GM18526 (cell line): ENCODE results near the gene TMUB1.

ENCODE experiments used
- POLR2A ChIP-seq: IDR thresholded peaks from 3 replicates; pipeline ENCODE4 v1.6.1; 2011; ENCODE audit not compliant: insufficient read length; ENCODE audit errors: extremely low read depth

TMUB1 gene

DNA sequence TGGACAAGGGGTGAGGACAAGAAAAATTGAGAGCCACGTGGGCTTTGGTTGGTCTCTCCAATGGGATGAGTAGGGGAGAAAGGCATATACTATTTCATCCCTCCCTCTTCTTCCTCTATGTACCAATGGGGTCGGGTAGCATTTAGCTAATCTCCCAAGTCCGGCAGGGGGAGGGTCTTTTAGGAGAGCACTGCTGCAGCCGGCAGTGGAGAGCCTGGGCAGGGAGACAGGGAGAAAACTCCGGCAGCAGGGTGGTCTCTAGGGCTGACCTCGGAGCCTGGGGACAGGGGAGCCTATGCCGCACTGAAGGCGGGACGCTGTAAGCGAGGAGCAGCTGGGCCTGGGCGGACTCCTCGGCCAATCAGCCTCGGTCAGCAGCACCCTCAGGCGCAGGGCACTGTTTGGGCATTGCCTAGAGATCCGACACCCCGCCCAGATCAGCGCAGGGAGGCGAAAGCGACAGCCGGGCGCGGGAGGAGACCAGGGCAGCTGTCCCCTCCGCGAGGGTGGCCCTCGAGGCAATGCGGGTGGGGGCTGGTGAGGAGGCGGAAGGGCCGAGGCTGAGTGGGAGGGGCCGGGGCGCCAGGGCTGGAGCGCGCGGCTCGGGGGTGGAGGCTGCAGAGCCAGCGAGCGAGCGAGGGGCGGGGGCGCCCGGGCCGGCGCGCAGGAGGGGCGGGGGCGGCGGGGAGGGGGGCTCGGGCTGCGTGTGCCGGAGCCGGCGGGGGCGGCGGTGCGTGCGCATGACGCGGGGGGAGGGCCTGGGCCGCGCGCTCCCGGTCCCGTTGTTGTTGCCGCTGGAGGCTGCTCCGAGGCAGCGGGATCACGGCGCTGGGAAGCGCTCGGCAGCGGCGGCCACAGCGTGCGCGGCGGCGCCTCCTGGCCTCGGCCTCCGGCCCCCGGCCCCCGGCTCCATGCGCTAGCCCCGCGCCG, 2.7 kb upstream of the TMUB1 start, which contains the start of gene AGAP3:
Gene AGAP3, plus strand, starts transcription at position 785 of the 930 bp plus-strand sequence. CDS start 267 bp downstream, outside the sequence.
- peak; percentile 64 for TF ChIP-seq POLR2A

DNA sequence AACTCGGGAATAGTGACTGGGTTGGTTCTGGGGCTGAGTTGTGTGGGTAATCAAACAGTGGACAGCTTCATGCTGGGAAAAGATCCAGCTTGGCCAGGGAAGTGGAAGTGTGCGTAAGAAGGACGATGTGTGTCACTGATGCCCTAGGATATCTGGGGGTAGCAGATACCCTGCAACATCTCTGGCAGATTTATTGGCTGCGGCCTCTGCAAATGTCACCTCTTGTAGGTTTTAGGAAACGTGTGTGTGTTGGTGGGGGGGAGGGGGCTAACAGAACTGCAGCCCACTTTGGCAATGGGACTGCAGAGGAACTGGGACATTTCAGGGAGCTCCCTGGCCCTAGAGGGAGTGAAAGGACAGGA, 2.0 kb upstream of the TMUB1 start:
- TF ChIP-seq POLR2A: no peak

DNA sequence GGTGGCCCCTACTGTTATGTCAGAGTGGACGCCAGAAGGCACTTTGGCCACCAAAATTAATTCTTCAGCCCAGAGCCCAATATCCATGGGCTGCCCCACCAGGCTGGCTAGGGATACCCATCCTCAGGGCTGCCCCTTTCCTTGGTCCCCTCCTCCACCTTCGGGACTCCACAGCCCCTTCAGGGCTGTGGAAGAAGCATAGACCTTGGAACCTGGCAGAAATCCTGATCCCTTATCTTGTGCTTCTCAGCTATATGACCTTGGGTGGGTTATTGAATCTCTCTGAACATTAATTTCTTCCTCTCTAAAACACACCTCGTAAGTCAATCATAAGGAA, 499 bp upstream of the TMUB1 start:
- TF ChIP-seq POLR2A: no peak

DNA sequence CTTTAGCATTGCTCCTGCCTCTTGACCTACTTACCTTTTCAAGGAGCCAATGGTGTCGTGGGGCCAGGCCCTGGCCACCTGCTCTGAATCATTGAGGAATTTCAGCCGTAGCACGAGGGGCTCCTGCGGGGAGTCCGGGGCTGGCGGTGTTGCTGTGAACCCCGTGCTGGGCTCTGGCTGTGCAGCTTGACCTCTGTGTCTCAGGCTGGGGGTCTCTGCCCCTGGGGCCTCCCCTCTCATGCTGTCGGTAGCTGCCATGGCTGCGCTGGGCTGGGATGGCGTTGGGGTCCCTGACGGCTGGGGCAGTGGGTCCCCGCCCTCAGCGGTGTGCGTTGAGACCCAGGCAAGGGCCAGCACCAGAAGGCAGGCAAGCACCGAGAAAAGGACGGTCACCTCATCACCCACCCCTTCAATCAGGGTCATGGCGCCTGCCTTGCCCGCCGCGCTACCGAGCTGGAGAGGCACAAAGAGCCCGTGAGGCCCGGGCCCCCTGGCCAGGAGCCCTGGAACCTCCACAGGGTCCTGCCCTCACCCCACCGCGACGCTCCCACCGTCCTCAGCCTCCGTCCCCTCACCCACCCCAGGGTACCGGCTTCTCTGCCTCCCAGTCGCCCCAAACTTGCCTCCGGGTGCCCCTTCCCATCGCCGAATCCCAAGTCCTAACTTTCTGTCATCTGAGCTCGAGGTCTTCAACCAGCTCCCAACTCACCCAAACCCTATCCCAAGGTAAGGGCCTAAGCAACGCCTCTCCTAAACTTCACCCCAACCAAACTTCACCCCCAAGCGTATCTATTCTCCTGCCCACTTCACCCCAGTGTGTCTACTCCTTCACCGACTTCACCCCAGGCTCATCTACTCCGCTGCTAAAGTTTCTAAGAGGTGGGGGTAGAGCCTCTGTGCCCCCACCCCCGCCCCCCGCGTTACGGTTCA, 887 bp downstream of the TMUB1 start:
- TF ChIP-seq POLR2A: no peak

DNA sequence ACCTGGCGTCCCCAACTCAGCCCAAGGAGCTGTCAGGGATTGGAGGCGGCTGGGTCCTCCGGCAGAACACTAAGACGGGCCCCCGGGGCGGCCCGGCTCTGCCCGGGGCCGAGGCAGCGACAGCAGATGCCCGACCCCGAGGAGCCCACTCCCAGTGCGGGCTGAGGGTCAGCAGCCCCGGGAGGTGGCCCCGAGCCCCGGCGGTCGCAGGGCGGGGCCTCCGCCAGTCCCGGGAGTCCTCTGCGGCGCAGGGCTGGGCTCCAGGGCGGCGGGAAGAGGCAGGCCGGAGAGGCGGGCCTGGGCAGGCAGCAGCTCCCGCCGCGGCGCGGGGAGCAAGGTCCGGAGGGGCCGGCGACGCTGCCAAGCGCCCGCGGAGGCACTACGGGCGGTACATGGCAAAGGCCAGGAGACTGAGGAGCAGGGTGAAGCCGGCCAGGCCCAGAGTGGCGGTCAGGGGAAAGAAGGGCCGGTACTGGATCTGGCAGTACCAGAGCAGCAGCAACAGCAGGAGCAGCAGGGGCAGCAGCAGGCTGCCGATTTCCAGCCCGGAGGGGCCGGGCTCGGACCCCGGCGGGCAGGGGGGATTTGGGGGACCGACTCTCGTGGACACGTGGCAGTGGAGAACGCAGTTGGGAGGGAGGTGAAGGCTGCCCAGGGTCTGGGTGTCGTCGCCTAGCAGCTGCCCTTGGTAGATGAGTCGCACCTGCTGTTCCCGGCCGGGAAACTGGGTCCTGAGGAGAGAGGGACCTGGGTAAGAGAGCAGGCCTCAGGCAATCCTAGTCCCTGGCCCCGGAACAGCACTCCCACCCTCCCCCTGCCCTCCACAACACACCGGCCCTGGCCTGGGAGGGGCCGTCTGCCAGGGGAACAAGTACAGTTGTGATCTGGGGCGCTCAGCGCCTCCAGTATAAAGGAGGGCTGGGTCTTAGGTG, 1.9 kb downstream of the TMUB1 start:
- TF ChIP-seq POLR2A: no peak

DNA sequence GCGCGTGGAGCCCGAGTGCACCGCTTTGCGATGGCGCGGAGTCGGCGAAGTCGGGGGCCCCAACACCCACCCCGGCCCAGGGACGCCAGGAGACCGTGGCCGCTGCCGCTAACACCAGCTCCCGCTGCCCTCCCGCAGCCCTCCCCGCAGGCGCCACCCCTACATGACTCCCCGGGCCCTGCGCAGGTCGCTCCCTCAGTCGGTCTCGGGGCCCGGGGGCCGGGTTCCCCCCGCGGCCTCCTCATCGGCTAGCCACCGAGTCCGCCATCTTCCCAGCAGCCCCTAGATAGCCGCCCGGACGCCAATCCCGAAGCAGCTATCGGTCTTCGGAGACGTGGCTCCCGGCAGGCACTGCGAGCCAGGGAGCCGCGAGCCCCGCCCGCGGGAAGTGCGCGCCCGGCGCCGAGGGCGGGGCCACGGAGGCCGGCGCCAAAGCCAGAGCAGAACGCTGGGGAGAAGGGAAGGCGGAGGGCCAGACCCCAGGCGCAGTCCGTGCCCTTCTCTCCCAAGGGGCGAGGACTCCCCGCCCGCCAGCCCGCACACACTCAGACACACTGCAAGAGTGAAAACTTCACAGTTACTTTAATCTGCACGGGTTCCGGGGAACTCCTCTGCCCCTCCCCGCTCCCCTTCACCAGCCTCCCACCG, 2.6 kb downstream of the TMUB1 start, which contains the start of gene FASTK:
Gene FASTK, minus strand, starts transcription at position 288 of the 648 bp plus-strand sequence. Its CDS starts 43 bp downstream, at position 245.
- peak; percentile 86 for TF ChIP-seq POLR2A

DNA sequence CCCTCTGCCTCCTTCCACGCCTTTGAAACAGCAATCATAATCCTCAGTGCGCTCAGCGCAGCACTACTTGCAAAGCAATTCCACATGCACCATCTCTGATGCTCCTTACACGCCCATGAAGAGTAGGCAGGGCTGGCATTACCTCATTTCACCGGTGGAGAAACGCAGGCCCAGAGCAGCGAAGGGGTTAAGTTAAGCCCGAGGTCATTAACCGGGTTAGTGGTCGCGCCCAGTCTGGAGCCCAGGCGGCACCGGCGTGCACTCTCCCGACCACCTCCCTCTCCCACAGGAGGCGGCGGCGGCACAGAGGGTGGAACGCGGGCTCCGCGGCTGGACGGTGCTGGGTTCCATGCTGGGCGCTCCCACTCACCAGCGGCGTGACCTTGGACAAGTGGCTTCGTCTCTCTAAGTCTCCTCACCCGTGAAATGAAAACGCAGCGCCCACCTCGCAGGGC, 3.2 kb downstream of the TMUB1 start:
- TF ChIP-seq POLR2A: no peak

DNA sequence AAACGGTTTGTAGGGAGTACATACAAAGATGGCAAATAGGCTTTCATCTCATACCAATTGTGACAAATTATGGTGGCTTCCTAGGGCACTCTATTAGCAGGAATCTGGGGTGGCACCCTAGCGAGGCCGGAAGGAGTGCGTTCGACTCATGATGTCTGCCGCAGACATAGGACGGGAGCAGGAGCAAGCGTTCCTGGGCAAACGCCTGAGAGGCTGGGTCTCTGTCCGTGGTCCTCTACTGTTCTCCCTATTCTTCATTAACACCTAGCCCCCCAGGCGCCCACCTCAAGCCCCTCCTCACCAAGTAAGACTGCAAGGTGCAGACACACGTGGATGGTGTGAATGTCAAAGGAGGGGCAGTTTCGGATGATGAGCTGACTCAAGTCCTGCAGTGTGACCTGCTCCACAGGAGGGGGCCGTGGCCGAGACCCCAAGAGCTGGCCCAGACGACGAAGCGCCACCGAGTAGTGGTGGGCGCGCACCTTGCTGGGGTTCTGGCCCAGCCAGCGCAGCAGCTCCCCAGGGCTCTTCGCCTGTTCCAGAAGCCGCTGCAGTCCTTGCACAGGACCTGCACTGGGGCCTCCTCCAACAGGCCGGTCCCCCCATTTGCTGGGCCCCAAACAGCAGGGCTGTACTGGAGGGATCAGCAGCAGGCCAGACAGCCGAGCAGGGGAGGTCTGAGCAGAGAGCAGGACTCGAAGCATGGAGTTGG, 3.9 kb downstream of the TMUB1 start:
- TF ChIP-seq POLR2A: no peak

DNA sequence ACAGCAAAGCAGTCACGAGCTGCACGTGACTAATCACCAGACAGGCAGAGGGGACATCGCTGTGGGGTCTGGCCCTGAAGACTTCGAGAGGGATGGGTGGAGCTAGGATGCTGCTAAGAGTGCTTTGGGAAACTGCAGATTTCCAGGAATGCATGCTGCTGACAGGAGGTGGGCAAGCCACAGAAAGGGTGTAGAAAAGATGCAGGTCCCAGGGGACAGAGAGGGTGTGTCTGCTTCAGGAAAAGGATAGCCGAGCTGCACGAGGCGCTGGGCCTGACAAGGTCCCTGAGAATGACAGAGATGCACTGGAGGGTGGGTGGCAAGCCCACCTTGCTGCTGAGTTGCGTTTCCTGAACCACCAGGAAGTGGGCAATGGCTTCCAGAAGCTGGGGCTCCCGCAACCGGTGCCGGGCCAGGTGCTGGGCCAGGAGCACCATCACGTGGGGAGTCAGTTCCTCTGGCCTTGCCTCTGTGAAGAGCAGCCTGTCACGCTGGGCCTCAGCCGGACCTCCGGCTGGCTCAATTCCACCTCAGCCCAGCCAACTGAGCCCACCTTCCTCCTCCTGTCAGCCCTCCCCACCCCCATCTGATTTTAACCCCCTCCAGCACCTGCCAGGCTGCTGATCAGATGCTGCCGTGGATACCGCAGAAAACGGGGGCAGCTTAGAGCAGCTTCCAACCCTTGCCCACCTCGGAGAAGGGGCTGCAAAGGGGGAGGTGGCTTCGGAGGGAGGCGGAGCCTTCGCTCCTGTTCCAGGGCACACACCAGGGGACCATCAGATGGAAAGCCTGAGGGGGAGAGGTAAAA, 4.9 kb downstream of the TMUB1 start:
- TF ChIP-seq POLR2A: no peak

DNA sequence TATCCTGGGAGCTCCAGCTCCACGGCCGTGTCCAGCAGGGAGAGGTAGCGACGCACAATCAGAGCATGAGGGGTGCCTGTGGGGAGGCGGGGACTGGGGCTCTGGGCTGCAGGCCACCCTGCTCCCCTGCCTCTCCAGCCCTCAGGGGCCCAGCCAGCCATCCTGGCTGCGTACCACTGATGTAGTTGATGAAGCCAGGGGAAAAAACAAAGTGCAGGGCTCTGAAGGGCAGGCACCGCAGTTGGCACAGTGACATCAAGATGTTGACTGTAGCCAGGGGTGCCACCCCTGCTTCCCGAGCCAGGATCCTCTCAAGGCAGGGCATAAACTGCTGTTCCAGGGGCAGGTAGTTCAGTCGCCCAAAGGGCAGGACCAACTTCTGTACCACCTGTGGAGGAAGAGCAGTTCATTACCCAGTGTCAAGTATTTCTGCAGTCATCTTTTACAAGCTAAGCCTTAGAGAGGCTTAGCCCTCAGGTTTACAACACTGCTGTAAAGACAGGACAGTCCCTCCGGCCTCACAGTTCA, 5.5 kb downstream of the TMUB1 start:
- TF ChIP-seq POLR2A: no peak

DNA sequence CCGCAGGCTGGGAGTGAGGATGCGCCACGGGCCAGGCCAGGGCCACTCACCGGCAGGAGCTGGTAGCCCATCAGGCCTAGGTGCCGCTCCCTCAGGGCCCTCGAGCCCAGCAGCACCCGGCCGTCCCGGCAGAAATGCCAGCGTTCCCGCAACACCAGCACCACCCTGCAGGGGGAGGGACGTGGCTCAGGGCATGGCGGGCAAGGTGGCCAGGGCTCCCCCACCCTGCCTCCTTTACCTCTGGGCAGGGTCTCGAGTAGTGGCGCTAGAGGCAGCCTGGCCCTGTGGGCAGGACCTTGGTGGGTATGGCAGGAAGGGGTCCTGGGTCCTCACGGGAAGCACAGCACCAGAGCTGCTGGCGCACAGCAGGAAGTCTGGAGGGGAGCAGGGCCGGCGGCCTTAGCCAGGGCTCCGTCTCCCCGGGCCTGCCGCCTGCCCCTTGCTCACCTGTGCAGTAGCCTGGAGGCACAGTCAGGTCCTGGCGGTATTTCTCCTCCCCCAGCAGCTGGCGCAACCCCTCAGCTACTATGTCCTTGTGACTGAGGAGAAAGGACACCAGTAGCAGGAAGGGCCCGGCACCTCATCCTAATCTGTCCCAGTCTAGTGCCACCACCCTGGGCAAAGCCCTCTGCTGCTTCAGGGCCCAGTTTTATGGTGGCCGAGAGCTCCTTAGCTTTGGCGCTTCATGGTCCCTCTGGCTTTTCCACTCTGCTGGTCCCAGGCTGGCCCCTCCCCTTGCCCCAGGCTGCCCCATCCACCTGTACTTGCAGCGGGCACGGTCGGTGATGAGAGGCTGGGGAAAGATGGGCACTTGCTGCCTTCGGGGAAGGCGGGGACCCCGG, 6.2 kb downstream of the TMUB1 start:
- TF ChIP-seq POLR2A: no peak
